ENCODE measurements around the gene KCNH1. TPM values are rescaled to one million over a fixed set of nuclear protein-coding genes. Genes with fewer than 3 reads are reported as not detected.

KCNH1 gene
- total and polyA plus RNA-seq, 9 of the 15 experiments (the other 6 are each of a cell fraction or from before 2014, with no cell fraction given), result not detected

DNA sequence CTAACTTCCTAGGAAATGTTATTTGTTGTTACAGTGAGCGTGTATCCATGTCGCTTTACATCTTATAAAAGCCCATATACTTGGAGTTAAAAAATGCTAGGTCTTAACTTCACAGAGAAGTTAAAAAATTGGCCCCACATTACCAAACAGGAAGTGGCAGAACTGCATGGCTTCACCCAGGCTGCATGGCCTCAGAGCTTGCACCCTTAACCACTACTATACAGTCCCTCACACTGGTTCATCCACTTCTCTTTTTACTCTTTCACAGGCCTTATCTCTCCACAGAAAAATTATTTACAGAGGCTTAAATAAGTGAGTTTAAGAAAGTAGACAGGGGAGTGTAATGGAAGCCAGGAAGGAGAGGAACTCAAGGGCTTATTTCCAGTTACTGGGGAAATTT lies 402.8 kb downstream of the KCNH1 start:
- Histone ChIP-seq H3K4me1 (replicated peaks in 1 of 2; ENCODE audit: control insufficient read depth in 2 of 2, insufficient read depth in 2 of 2, low read length in 2 of 2) (no peaks in the 10 kb centered on the region), H3K27ac (ENCODE audit: extremely low read depth, low read depth, low read length) (no peak overlapping the region), H3K79me2 (ENCODE audit: control insufficient read depth, insufficient read depth, low read length) (no peaks in the 10 kb centered on the region), H3K4me3 (no peak overlapping the region), H3K27me3 (ENCODE audit: control insufficient read depth in 2 of 2, insufficient read depth in 2 of 2, low read length in 2 of 2) (no peaks in the 10 kb centered on the region), H3K9ac (ENCODE audit: insufficient read depth in 1 of 2, low read depth in 2 of 2, low read length in 2 of 2) (no peak overlapping the region), H2AFZ (ENCODE audit: low read depth, low read length) (no peak overlapping the region), H3K9me1 (ENCODE audit: control insufficient read depth, insufficient read depth, low read length) (no peaks in the 10 kb centered on the region), H3K4me2 (ENCODE audit: insufficient read depth, low read length) (no peak overlapping the region), H3K36me3 (ENCODE audit: control insufficient read depth, insufficient read depth, low read length) (no peaks in the 10 kb centered on the region), H4K20me1 (replicated peaks; ENCODE audit: control insufficient read depth, insufficient read depth, low read length) (peaks cover 3% of the 10 kb centered on the region; the same call in 1 of the 2 replicates), H3K9me3 (replicated peaks; ENCODE audit: control insufficient read depth, insufficient read depth, low read depth, low read length) (no peaks in the 10 kb centered on the region)
- no peak for TF ChIP-seq SMAD1 (IDR thresholded peaks at IDR 0.05; ENCODE audit: low read depth, low read length, partially characterized antibody)
- TF ChIP-seq SETDB1 (IDR thresholded peaks at IDR 0.05; ENCODE audit: low read length), result no peak
- TF ChIP-seq, protein P1, sequence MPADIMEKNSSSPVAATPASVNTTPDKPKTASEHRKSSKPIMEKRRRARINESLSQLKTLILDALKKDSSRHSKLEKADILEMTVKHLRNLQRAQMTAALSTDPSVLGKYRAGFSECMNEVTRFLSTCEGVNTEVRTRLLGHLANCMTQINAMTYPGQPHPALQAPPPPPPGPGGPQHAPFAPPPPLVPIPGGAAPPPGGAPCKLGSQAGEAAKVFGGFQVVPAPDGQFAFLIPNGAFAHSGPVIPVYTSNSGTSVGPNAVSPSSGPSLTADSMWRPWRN (IDR thresholded peaks at IDR 0.05; ENCODE audit: low read depth), result no peak
- no peak for TF ChIP-seq HCFC1 (IDR thresholded peaks at IDR 0.05; ENCODE audit: low read depth, low read length)
- TF ChIP-seq STAG1 (CRISPR knock-in tag; IDR thresholded peaks at IDR 0.05; ENCODE audit: borderline replicate concordance), result no peak
- no peak for TF ChIP-seq MCM5 (IDR thresholded peaks at IDR 0.05; ENCODE audit: low read depth)
- no peak for TF ChIP-seq PTBP1 (IDR thresholded peaks at IDR 0.05; ENCODE audit: low read depth, low read length)
- TF ChIP-seq NR2C1 (IDR thresholded peaks at IDR 0.05), result no peak
- no peak for TF ChIP-seq NR2C1 (tag; IDR thresholded peaks at IDR 0.05)
- no peak for TF ChIP-seq KAT7 (CRISPR knock-in tag; IDR thresholded peaks at IDR 0.05; ENCODE audit: borderline replicate concordance)
- TF ChIP-seq TCF3 (CRISPR knock-in tag; IDR thresholded peaks at IDR 0.05), result no peak
- TF ChIP-seq PHF20 (IDR thresholded peaks at IDR 0.05; ENCODE audit: partially characterized antibody), result no peak
- TF ChIP-seq BMI1 (IDR thresholded peaks at IDR 0.05; ENCODE audit: low read length), result no peak
- TF ChIP-seq PML (IDR thresholded peaks at IDR 0.05; ENCODE audit: low read length), result no peak
- no peak for TF ChIP-seq SRSF1 (IDR thresholded peaks at IDR 0.05; ENCODE audit: low read depth, low read length)
- TF ChIP-seq NBN (IDR thresholded peaks at IDR 0.05; ENCODE audit: low read depth), result no peak
- TF ChIP-seq ZNF347 (CRISPR knock-in tag; IDR thresholded peaks at IDR 0.05; ENCODE audit: low read depth), result no peak
- no peak for TF ChIP-seq NFE2 (IDR thresholded peaks at IDR 0.05; ENCODE audit: low read depth)
- no peak for TF ChIP-seq SMAD2 (IDR thresholded peaks at IDR 0.05; ENCODE audit: low read depth, low read length)
- TF ChIP-seq, protein P2, sequence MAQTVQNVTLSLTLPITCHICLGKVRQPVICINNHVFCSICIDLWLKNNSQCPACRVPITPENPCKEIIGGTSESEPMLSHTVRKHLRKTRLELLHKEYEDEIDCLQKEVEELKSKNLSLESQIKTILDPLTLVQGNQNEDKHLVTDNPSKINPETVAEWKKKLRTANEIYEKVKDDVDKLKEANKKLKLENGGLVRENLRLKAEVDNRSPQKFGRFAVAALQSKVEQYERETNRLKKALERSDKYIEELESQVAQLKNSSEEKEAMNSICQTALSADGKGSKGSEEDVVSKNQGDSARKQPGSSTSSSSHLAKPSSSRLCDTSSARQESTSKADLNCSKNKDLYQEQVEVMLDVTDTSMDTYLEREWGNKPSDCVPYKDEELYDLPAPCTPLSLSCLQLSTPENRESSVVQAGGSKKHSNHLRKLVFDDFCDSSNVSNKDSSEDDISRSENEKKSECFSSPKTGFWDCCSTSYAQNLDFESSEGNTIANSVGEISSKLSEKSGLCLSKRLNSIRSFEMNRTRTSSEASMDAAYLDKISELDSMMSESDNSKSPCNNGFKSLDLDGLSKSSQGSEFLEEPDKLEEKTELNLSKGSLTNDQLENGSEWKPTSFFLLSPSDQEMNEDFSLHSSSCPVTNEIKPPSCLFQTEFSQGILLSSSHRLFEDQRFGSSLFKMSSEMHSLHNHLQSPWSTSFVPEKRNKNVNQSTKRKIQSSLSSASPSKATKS (CRISPR knock-in tag; IDR thresholded peaks at IDR 0.05), result no peak
- BruUV-seq (replicated peaks), result no TSS peak
- intact Hi-C loops (cut with micrococcal nuclease) (no loop called here), in situ Hi-C loops (cut with MboI) (no loop called here)
- DNase-seq (ENCODE audit: extremely low read depth in 1 of 4, low spot score in 3 of 4), result no peak
- WGBS (ENCODE audit: insufficient coverage, low coverage, missing lambda C conversion rate), result 0% methylated on average over 2 of the region's 2 CpGs
- POLR2A ChIA-PET, result interaction anchor here (0.6 to 0.7 kb wide), 2 partner anchors 12 to 1114 kb away, joined by 3 read pairs; no protein-coding TSS in a partner anchor
- ATAC-seq, result no peak
- FAIRE-seq, result no peak
- CTCF ChIA-PET (ENCODE audit: low intra/inter-chr PET ratio), result no interaction called here
